ENCODE data around the gene TEKT4. TPM values are rescaled to one million over a fixed set of nuclear protein-coding genes. Genes with fewer than 3 reads are reported as not detected.
"Not testable (repeated sequence)": the region's sequence is repeated elsewhere in the genome, so short reads cannot be mapped to it uniquely, and the experiment has no call there.

Gene TEKT4
- total RNA-seq, 2 experiments from 2014 or later = not detected

GRCh38 chr2:94879982-94880377 lies 8.8 kb downstream of the TEKT4 start:
- ChIA-PET CTCF (no interaction called here), POLR2A (no interaction called here)
- H3K27ac Mint-ChIP-seq = no peak overlapping the region
- ATAC-seq (no peak), DNase-seq (no peak)
- H3K27me3 Mint-ChIP-seq (ENCODE audit: low read depth) = peaks cover 2% of the 10 kb centered on the region
- H3K36me3 Mint-ChIP-seq (ENCODE audit: low read depth) = no peaks in the 10 kb centered on the region
- H3K4me3 Mint-ChIP-seq = no peak overlapping the region
- H3K9me3 Mint-ChIP-seq (ENCODE audit: insufficient read depth) = peaks cover 3% of the 10 kb centered on the region
- no peaks in the 10 kb centered on the region for H3K4me1 Mint-ChIP-seq (ENCODE audit: low read depth)

GRCh38 chr2:94880507-94880906 lies 9.3 kb downstream of the TEKT4 start:
- DNase-seq (no peak), ATAC-seq (no peak)
- no peak overlapping the region for H3K27ac Mint-ChIP-seq
- no peaks in the 10 kb centered on the region for H3K4me1 Mint-ChIP-seq (ENCODE audit: low read depth)
- peaks cover 2% of the 10 kb centered on the region for H3K27me3 Mint-ChIP-seq (ENCODE audit: low read depth)
- H3K4me3 Mint-ChIP-seq = no peak overlapping the region
- peaks cover 3% of the 10 kb centered on the region for H3K9me3 Mint-ChIP-seq (ENCODE audit: insufficient read depth)
- H3K36me3 Mint-ChIP-seq (ENCODE audit: low read depth) = no peaks in the 10 kb centered on the region
- ChIA-PET POLR2A (no interaction called here), CTCF (no interaction called here)

GRCh38 chr2:94881070-94881469 lies 9.8 kb downstream of the TEKT4 start:
- H3K4me3 Mint-ChIP-seq = no peak overlapping the region
- H3K4me1 Mint-ChIP-seq (ENCODE audit: low read depth) = no peaks in the 10 kb centered on the region
- ChIA-PET POLR2A (no interaction called here), CTCF (no interaction called here)
- DNase-seq (no peak), ATAC-seq (no peak)
- H3K9me3 Mint-ChIP-seq (ENCODE audit: insufficient read depth) = peaks cover 3% of the 10 kb centered on the region
- H3K27me3 Mint-ChIP-seq (ENCODE audit: low read depth) = peaks cover 2% of the 10 kb centered on the region
- H3K27ac Mint-ChIP-seq = no peak overlapping the region
- no peaks in the 10 kb centered on the region for H3K36me3 Mint-ChIP-seq (ENCODE audit: low read depth)

GRCh38 chr2:94890234-94890633 lies 19.0 kb downstream of the TEKT4 start:
- no peak overlapping the region for H3K4me3 Mint-ChIP-seq
- POLR2A ChIA-PET = no interaction called here

GRCh38 chr2:94895273-94895672 lies 24.0 kb downstream of the TEKT4 start:
- CTCF ChIA-PET; H3K27me3 Mint-ChIP-seq (ENCODE audit: low read depth); H3K27ac Mint-ChIP-seq; H3K4me3 Mint-ChIP-seq; H3K36me3 Mint-ChIP-seq (ENCODE audit: low read depth); H3K9me3 Mint-ChIP-seq (ENCODE audit: insufficient read depth); POLR2A ChIA-PET; ATAC-seq; H3K4me1 Mint-ChIP-seq (ENCODE audit: low read depth); DNase-seq: not testable (repeated sequence)

More at GRCh38 chr2:94890234-94890633, 19.0 kb downstream of the TEKT4 start:
- peaks cover 1% of the 10 kb centered on the region for H3K27me3 Mint-ChIP-seq (ENCODE audit: low read depth)
- H3K27ac Mint-ChIP-seq = no peak overlapping the region
- H3K4me1 Mint-ChIP-seq (ENCODE audit: low read depth) = no peaks in the 10 kb centered on the region
- DNase-seq = no peak
- CTCF ChIA-PET = no interaction called here
- no peaks in the 10 kb centered on the region for H3K36me3 Mint-ChIP-seq (ENCODE audit: low read depth)
- no peaks in the 10 kb centered on the region for H3K9me3 Mint-ChIP-seq (ENCODE audit: insufficient read depth)
- ATAC-seq = no peak

GRCh38 chr2:94906976-94907375 lies 35.7 kb downstream of the TEKT4 start:
- ATAC-seq = not testable (repeated sequence)

GRCh38 chr2:94923196-94923595 lies 52.0 kb downstream of the TEKT4 start:
- peaks cover 5% of the 10 kb centered on the region for H3K27me3 Mint-ChIP-seq (ENCODE audit: low read depth)
- ChIA-PET POLR2A (no interaction called here), CTCF (no interaction called here)
- no peak overlapping the region for H3K27ac Mint-ChIP-seq
- H3K4me3 Mint-ChIP-seq = no peak overlapping the region
- no peaks in the 10 kb centered on the region for H3K4me1 Mint-ChIP-seq (ENCODE audit: low read depth)
- DNase-seq (no peak), ATAC-seq (no peak)
- H3K9me3 Mint-ChIP-seq (ENCODE audit: insufficient read depth) = no peaks in the 10 kb centered on the region
- H3K36me3 Mint-ChIP-seq (ENCODE audit: low read depth) = no peaks in the 10 kb centered on the region

More at GRCh38 chr2:94906976-94907375, 35.7 kb downstream of the TEKT4 start:
- H3K27ac Mint-ChIP-seq; POLR2A ChIA-PET; H3K36me3 Mint-ChIP-seq (ENCODE audit: low read depth); H3K4me1 Mint-ChIP-seq (ENCODE audit: low read depth); H3K4me3 Mint-ChIP-seq; DNase-seq; H3K9me3 Mint-ChIP-seq (ENCODE audit: insufficient read depth); H3K27me3 Mint-ChIP-seq (ENCODE audit: low read depth); CTCF ChIA-PET: not testable (repeated sequence)

- CTCF ChIA-PET; POLR2A ChIA-PET; DNase-seq; H3K9me3 Mint-ChIP-seq (ENCODE audit: insufficient read depth); ATAC-seq; H3K4me3 Mint-ChIP-seq; H3K27ac Mint-ChIP-seq; H3K27me3 Mint-ChIP-seq (ENCODE audit: low read depth); H3K4me1 Mint-ChIP-seq (ENCODE audit: low read depth); H3K36me3 Mint-ChIP-seq (ENCODE audit: low read depth): not testable (repeated sequence)
These were observed 53.8 kb downstream of the TEKT4 start for GRCh38 chr2:94924999-94925398.

Other genes starting within 250 kb of the TEKT4 start
- 100 to 1,000 TPM; 188 to 206 TPM for gene MAL, start 154.3 kb downstream of the TEKT4 start, total RNA-seq